Brain microvascular endothelial cell (primary cell): ENCODE measurements around the gene ACTL8.

Source experiments
- DNase-seq: peaks from one replicate; pipeline ENCODE4 v3.0.0-alpha.2; 2020
- H3K27ac ChIP-seq: fragments of 250-450 bp; sonication (Bioruptor Pico); 2 replicates; pipeline ENCODE4 v1.5.1; 2020; ENCODE audit warnings: mild to moderate bottlenecking, moderate library complexity
- H3K27me3 ChIP-seq: fragments of 250-450 bp; sonication (Bioruptor Pico); replicated peaks from 2 replicates; pipeline ENCODE4 v1.5.1; 2020; ENCODE audit warnings: mild to moderate bottlenecking
- H3K36me3 ChIP-seq: fragments of 250-450 bp; sonication (Bioruptor Pico); replicated peaks from 2 replicates; pipeline ENCODE4 v1.5.1; 2020; ENCODE audit warnings: mild to moderate bottlenecking
- H3K4me3 ChIP-seq: 2 replicates; pipeline ENCODE4 v1.5.1; 2011; ENCODE audit warnings: low read depth, mild to moderate bottlenecking, control low read depth, low read length, moderate library complexity
- CTCF ChIP-seq: IDR thresholded peaks from 2 replicates; pipeline ENCODE4 v1.5.1; 2011; ENCODE audit warnings: low read depth, mild to moderate bottlenecking, moderate library complexity, low read length, control low read depth, inconsistent platforms; ENCODE audit errors: missing control alignments
- in situ Hi-C: cut with HindIII; loops from 2 replicates; pipeline ENCODE4 v1.10.0; 2017; ENCODE audit warnings: low sequenced_read_pairs, low pct_ligation_motif_present

The ACTL8 gene

DNA sequence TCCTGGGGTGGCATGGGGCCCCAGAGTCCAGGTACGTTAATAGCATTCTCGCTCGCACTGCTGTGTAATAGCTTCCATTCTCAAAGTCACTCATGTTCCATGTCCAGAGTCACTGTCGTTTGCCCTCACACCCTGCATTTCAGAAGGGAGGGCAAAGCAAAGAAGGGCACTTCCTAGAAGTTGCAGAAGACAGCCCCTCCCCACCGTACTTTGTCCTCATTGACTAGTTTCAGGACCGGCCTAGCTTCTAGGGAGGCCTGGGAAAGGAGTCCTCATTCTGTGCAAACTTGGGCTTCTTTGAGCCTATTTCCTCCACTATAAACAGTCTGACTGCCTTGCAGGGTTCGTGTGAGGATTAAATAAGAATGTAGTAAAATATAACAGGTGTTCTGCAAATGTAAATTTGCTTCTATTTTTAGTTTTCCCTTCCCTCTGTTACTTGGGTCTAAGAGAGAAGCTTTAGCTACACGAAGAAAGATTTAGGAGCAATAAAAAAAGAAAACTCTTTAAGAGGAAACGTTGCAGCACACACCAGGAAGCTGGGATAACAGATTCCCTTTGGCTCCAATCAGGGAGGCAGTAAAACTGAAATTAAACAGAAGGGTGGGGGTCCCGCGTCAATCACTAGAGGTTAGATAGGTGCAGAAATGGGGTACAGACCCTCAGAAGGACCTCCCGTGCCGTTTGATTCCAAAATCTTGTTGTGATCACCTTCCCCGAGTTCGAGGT, 40.1 kb downstream of the ACTL8 start:
- no peak overlapping the region for H3K27ac ChIP-seq
- no peak overlapping the region for H3K4me3 ChIP-seq
- DNase-seq, result no peak
- no peaks in the 10 kb centered on the region for H3K36me3 ChIP-seq
- no peak for TF ChIP-seq CTCF
- no peaks in the 10 kb centered on the region for H3K27me3 ChIP-seq
- in situ Hi-C loops, result no loop called here

DNA sequence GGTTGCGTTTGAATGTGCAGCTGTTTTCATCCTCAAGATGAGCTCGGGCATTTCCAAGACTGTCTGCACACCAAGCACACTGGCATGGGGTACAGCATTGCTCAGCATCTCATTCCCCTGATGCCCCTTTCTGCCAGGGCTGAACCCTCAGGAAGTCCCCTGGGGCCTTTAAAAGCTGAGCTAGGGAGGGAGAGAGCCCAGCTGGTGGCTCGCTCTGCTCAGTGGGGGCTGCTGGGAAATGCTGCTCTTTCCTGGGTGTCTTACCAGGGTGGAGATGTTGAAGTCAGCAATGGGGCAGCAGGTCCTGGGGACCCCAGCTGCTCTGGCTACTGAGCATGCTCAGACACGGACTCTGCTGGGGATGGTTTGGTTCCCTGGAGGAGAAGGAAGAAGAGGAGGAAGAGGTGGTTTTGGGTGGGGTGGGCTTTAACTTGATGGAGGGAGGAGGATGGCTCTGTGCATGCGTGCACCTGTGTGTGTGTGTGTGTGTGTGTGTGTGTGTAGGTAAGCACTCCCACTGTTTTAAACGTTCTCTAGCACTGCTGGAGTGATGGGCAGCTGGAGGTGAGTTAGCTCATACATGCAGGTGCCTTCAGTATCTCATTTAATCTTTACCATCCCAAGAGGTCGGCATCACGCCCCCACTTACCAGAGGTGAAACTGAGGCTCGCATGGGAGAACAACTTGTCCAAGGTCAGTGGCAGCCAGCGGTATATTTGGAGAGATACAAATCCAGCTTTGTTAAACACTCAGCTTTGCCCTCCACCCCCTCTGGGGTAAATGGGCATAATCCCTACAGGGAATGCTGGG, 40.9 kb downstream of the ACTL8 start:
- no peaks in the 10 kb centered on the region for H3K27me3 ChIP-seq
- no peak overlapping the region for H3K27ac ChIP-seq
- TF ChIP-seq CTCF, result no peak
- no peak for DNase-seq
- H3K4me3 ChIP-seq, result no peak overlapping the region
- in situ Hi-C loops, result no loop called here
- no peaks in the 10 kb centered on the region for H3K36me3 ChIP-seq

GRCh38 chr1:17797478-17797877, 42.3 kb downstream of the ACTL8 start:
- no peak for DNase-seq
- Histone ChIP-seq H3K36me3 (no peaks in the 10 kb centered on the region), H3K4me3 (no peak overlapping the region), H3K27me3 (no peaks in the 10 kb centered on the region), H3K27ac (no peak overlapping the region)
- in situ Hi-C loops, result no loop called here
- TF ChIP-seq CTCF, result no peak

DNA sequence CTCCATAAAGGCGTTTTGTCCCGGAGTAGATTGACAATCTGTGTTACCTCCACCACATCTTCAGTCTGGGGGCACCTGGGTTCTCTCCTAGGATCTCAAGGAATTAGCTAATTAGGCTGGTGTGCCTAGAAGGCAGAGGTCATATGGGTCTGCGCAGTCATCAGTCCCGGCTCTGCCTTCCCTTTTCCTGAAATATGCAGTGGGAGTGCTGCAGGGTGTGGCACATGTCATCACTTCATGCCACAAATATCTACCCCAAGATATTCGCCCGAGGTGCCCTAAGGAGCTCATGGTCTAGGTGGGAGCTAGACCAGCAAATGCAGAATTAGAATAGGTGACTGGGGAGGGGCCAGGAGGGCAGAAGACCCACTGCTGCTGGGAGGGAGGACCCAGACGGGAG, 42.9 kb downstream of the ACTL8 start:
- H3K36me3 ChIP-seq, result no peaks in the 10 kb centered on the region
- H3K27ac ChIP-seq, result no peak overlapping the region
- no peak for TF ChIP-seq CTCF
- in situ Hi-C loops, result no loop called here
- no peak for DNase-seq
- H3K27me3 ChIP-seq, result no peaks in the 10 kb centered on the region
- H3K4me3 ChIP-seq, result no peak overlapping the region

DNA sequence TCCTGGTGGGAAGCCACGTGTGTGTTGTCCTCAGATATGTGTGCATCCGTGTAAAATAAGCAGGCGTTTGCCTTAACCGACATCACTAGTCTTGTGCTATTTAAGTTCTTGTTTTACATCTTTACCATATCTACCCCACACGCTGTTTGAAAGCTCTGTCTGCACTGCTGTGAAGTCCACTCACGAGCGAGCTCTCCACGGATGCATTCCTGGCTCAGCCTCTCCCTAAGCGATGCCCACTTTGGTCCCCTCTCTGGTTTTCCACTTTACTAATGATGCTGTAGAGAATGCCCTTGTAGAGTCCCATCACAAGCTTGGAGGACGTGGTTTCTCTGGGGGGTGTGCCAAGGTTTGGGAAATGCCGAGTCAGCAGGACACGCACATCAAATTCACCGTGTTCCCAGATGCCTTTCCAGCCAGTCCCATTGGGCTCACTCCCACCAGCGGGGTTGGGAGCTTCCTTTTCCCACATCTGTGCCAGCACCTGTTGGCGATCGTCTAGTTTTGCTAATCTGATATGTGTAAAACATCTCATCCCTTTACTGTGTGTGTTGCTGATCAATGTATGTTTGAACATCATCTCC, 43.8 kb downstream of the ACTL8 start:
- H3K27me3 ChIP-seq, result no peaks in the 10 kb centered on the region
- DNase-seq, result no peak
- in situ Hi-C loops, result no loop called here
- no peak overlapping the region for H3K4me3 ChIP-seq
- H3K27ac ChIP-seq, result no peak overlapping the region
- no peaks in the 10 kb centered on the region for H3K36me3 ChIP-seq
- TF ChIP-seq CTCF, result no peak
